T-helper 1 cell treated with Interleukin-12 subunit alpha and Interleukin-12 subunit beta and Interleukin-4 antibody, amounts not matched to agents 30 ng/mL and 1 ng/mL, for 36 hours (primary cell): ENCODE measurements around the gene SCRN1. TPM values are rescaled to one million over a fixed set of nuclear protein-coding genes. Genes with fewer than 3 reads are reported as not detected.
"Not testable (repeated sequence)": the region's sequence is repeated elsewhere in the genome, so short reads cannot be mapped to it uniquely, and the experiment has no call there.

Experiments
- intact Hi-C: fragments of 100-400 bp; cut with micrococcal nuclease; formaldehyde crosslinking; loops from one replicate; pipeline ENCODE4 v1.15.1; 2024
- total RNA-seq: library from RNA; stranded (reverse); gene quantifications from 2 replicates; pipeline ENCODE4 v1.2.3, GENCODE V29; 2022

The SCRN1 gene
- total RNA-seq, 1 donor from 2014 or later, result 1.0 TPM

GRCh38 chr7:29970158-29970557 is 19.4 kb downstream of the SCRN1 start:
- intact Hi-C loops, result no loop called here

DNA sequence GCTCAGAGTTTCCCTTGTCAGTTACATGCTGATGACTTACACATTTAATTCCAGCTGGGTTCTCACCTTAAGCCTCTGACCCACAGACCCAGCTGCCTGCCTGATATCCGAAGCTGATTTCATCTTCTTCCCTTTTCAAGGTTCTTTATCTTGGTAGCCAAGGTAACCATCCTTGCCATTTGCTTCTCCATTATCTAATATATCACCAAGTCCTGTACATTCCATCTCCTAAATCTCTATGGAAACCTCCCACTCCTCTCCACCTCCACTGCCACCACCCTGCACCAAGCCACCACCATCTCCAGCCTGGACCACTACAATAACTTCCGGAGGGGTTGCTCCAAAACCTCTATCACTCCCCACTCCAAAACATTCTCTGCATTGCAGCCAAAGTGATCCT is 19.9 kb downstream of the SCRN1 start:
- intact Hi-C loops, result no loop called here

GRCh38 chr7:29968683-29969395 is 20.8 kb downstream of the SCRN1 start:
- intact Hi-C loops, result no loop called here

- intact Hi-C loops, result no loop called here
These were observed 24.6 kb downstream of the SCRN1 start for GRCh38 chr7:29965030-29965429.

DNA sequence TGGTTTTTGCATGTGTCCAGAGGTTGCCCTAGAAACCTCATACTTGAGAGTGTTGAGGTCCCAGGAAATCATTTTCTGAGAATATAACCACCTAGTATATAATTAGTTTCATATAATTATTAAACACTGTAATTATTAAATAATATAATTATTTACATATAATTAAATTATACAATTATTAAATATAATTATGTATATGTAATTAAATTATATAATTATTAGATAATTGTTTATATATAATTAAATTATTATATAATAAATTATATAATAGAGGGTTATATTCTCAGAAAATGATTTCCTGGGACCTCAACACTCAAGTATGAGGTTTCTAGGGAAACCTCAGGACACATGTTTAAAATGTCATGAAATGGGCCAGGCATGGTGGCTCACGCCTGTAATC is 27.6 kb downstream of the SCRN1 start:
- intact Hi-C loops, result no loop called here

DNA sequence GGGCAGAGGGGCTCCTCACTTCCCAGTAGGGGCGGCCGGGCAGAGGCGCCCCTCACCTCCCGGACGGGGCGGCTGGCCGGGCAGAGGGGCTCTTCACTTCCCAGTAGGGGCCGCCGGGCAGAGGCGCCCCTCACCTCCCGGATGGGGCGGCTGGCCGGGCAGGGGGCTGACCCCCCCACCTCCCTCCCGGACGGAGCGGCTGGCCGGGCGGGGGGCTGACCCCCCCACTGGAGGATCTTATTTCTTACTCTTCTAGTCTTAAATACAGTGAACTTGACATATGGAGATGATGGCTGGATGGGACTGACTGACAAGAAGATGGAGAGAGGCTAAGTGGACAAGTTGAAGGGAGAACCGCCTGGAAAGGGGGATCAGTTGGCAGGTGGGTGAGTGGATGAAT is 28.0 kb downstream of the SCRN1 start:
- intact Hi-C loops, result not testable (repeated sequence)

GRCh38 chr7:29958667-29959358 is 30.8 kb downstream of the SCRN1 start:
- intact Hi-C loops, result loop anchor here (5.0 kb wide), 1 partner anchor 103 kb away; no protein-coding TSS in a partner anchor

GRCh38 chr7:29957521-29958310 is 31.9 kb downstream of the SCRN1 start:
- intact Hi-C loops, result loop anchor here (5.0 kb wide), 1 partner anchor 105 kb away; no protein-coding TSS in a partner anchor

DNA sequence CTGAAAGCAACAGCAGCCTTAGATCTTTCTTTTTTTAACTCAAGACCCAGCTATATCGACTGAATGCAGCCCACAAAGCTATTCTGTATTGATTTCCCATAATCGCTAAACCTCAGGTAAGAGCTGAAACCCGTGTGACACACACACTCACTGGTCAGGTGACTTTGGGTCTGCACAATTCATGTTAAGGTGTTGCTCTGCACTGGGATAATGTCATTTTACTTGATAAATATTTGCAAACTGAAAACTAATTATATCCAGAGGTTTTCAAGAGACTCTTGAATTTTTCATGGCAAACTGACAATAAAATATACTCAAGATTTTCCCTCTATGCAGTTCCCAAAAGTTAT is 33.1 kb downstream of the SCRN1 start:
- intact Hi-C loops, result loop anchor here (5.0 kb wide), 1 partner anchor 106 kb away; no protein-coding TSS in a partner anchor

GRCh38 chr7:29955799-29956486 is 33.7 kb downstream of the SCRN1 start:
- intact Hi-C loops, result loop anchor here (5.0 kb wide), 1 partner anchor 106 kb away; no protein-coding TSS in a partner anchor

- intact Hi-C loops, result loop anchor here (5.0 kb wide), 1 partner anchor 107 kb away; no protein-coding TSS in a partner anchor
These were observed 34.4 kb downstream of the SCRN1 start for GRCh38 chr7:29955075-29955792.

DNA sequence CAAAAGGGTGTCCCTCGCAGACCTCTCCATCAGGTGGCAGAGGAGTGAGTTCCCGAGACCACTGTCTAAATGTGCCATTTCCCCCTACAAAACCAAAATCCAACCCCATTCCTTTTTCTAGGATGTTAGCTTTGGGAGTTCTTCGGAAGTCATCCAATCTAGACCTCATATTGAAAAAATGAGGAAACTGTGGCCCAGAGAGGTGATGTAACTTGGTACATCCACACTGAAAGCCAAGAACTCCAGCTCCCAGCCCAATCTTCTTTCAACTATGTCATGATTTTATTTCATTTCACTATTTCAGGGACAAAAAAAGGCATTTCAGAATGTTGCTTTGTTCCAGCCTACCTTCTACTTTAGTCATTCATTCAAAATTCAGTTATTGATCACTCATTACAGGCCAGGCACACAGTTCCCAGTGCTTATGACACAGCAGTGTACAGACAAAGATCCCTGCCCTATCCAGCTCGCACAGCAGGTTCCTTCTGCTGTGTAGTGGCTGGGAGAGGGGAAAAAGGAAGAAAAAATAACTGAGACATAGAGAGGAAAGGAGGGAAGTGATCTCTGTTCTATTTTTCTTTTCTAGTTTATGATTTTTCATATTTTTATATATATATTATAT is 35.8 kb downstream of the SCRN1 start:
- intact Hi-C loops, result no loop called here

- intact Hi-C loops, result no loop called here
These were observed 38.4 kb downstream of the SCRN1 start for GRCh38 chr7:29951206-29951605.

DNA sequence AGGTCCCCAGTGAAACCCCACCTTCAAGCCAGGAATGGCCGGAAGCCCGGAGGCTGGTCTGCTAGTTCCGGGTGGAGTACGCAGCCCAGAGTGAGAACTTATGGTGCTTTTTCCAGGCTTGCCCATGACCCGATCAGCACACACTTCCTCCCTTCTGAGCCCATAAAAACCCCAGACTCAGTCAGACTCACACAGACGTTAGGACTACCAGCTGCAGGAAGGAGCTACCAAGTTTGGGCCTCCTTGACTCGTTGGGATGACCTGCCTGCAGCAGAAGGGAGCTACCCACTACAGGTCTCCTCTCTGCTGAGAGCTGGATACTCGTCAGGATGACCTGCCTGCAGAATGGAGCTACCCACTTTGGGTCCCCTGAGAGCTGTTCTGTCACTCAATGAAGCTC is 39.1 kb downstream of the SCRN1 start:
- intact Hi-C loops, result no loop called here

- intact Hi-C loops, result no loop called here
These were observed 41.0 kb downstream of the SCRN1 start for GRCh38 chr7:29948587-29948986.

- intact Hi-C loops, result no loop called here
These were observed 43.0 kb downstream of the SCRN1 start for GRCh38 chr7:29946428-29947186.

GRCh38 chr7:29945259-29945809 is 44.3 kb downstream of the SCRN1 start:
- intact Hi-C loops, result no loop called here

DNA sequence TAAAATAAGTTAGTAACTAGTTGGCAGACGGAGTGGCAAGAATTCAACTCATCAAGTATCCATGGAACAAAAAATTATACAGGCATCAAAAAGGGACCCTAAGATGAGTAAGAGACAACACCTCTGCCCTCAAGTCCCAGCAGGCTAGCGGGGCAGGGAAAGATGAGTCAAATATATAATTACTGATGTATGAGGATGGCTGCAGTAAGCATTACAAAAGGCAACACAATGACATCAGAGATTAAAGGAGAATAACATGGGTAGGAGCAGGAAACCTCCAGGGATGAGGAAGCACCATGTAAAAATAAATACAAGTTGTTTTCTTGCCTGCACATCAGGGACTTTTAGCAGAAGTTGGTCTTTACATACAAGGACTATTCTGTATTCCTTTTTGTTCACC is 49.4 kb downstream of the SCRN1 start:
- intact Hi-C loops, result no loop called here

- intact Hi-C loops, result no loop called here
These were observed 52.5 kb downstream of the SCRN1 start for GRCh38 chr7:29937132-29937531.
